KMS-11 (cell line): Measurements from ENCODE around the gene NFE2L3.

ENCODE experiments used
- H2AFZ ChIP-seq: fragments of 200-600 bp; sonication (generic); 2 replicates; pipeline ENCODE4 v1.6.1; 2016; ENCODE audit warnings: antibody characterized with exemption, mixed run types, low read depth
- H3K27ac ChIP-seq: fragments of 200-600 bp; sonication (generic); 2 replicates; pipeline ENCODE4 v1.6.1; 2016; ENCODE audit warnings: mild to moderate bottlenecking, mixed run types
- H3K27me3 ChIP-seq: fragments of 200-600 bp; sonication (generic); 2 replicates; pipeline ENCODE4 v1.6.1; 2017; ENCODE audit warnings: mild to moderate bottlenecking, low read depth, mixed run types, moderate library complexity; ENCODE audit not compliant: insufficient read depth
- H3K36me3 ChIP-seq: fragments of 200-600 bp; sonication (generic); 2 replicates; pipeline ENCODE4 v1.6.1; 2017; ENCODE audit warnings: mild to moderate bottlenecking, mixed run types; ENCODE audit not compliant: insufficient read depth
- H3K4me1 ChIP-seq: fragments of 200-600 bp; sonication (generic); 2 replicates; pipeline ENCODE4 v1.6.1; 2016; ENCODE audit warnings: mild to moderate bottlenecking, low read depth, mixed run types; ENCODE audit not compliant: poor library complexity, severe bottlenecking
- H3K4me2 ChIP-seq: fragments of 200-600 bp; sonication (generic); 2 replicates; pipeline ENCODE4 v1.7.0; 2016; ENCODE audit warnings: mild to moderate bottlenecking, mixed run types
- H3K4me3 ChIP-seq: fragments of 200-600 bp; sonication (generic); IDR thresholded peaks from 2 replicates; pipeline ENCODE4 v1.6.1; 2017; ENCODE audit warnings: low read depth, low read length, mixed read lengths; ENCODE audit not compliant: insufficient read depth
- H3K79me2 ChIP-seq: fragments of 200-600 bp; sonication (generic); 2 replicates; pipeline ENCODE4 v1.6.1; 2016; ENCODE audit warnings: low read depth, mixed run types; ENCODE audit not compliant: insufficient read depth
- H3K9ac ChIP-seq: fragments of 200-600 bp; sonication (generic); 2 replicates; pipeline ENCODE4 v1.6.1; 2016; ENCODE audit warnings: mild to moderate bottlenecking, mixed run types
- H4K20me1 ChIP-seq: fragments of 200-600 bp; sonication (generic); 2 replicates; pipeline ENCODE4 v1.6.1; 2016; ENCODE audit warnings: mild to moderate bottlenecking, mixed run types; ENCODE audit not compliant: insufficient read depth
- CTCF ChIP-seq: fragments of 200-600 bp; sonication (generic); conservative IDR thresholded peaks from 2 replicates; pipeline ENCODE4 v1.6.1; 2017; ENCODE audit warnings: low read depth, mild to moderate bottlenecking, antibody characterized with exemption, low read length, moderate library complexity, mixed read lengths

Gene NFE2L3

GRCh38 chr7:26112203-26112740 is 39.7 kb upstream of the NFE2L3 start:
- Histone ChIP-seq H2AFZ (no peak overlapping the region), H3K4me3 (no peak overlapping the region), H3K36me3 (no peaks in the 10 kb centered on the region), H3K9ac (no peak overlapping the region), H3K4me2 (no peak overlapping the region), H3K27me3 (no peaks in the 10 kb centered on the region), H3K4me1 (peaks cover 22% of the 10 kb centered on the region), H4K20me1 (no peaks in the 10 kb centered on the region), H3K79me2 (no peaks in the 10 kb centered on the region), H3K27ac (no peak overlapping the region)
- no peak for TF ChIP-seq CTCF

DNA sequence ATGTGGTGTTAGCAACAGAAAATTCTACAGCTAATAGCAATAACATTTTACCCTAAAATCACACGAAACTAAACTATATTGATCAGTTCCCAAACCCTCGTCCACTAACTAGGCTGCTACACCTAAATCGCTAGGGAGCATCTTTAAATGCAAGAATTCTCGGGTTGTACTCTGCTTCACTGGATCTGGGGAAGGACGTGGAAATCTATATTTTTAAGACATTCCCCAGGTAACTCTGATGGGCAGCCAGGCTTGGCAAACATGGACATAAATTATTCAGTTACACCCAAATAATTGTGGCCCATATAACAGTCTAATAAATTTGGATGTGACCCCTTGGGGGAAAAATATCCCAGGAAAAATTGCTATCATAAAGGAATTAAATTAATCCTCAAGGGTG is 36.3 kb upstream of the NFE2L3 start:
- Histone ChIP-seq H3K9ac (no peak overlapping the region), H3K27ac (no peak overlapping the region), H4K20me1 (no peaks in the 10 kb centered on the region), H3K4me1 (peaks cover 34% of the 10 kb centered on the region), H3K4me2 (no peak overlapping the region), H3K79me2 (no peaks in the 10 kb centered on the region), H3K4me3 (no peak overlapping the region), H3K36me3 (no peaks in the 10 kb centered on the region), H2AFZ (no peak overlapping the region), H3K27me3 (no peaks in the 10 kb centered on the region)
- TF ChIP-seq CTCF, result no peak

DNA sequence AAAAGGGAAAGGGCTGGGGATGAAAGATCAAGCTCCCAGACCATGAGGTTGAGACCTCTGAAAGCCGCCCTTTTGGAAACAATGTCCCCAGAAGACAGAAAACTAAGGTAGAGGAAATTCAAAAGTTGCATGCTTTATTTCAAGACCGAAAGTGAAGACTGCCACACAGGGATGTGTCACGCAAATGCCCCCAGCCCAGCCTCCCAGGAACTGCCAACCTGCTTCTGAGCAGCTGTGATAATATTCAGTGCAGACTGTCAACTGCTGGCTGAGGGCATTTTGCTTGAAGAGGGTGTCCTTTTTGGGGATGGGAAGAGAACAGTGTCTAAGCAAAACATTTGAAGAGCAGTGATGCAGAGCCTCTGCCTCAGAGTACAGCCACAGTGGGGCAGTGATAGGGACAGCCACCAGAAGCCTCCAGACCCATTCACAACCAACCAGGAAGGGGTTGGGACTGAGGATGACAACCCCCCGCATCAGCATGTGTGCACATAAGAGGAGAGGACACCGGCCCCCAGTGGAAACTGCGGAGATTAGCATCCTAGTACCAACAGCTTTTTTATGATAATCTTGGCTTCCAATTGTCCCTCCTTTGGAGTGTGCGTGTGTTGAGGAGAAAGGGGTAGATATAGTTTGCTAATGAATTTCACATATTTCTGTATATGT is 34.7 kb upstream of the NFE2L3 start:
- H3K9ac ChIP-seq, result peak overlapping the region; percentile 12; the same call in 1 of the 2 replicates
- peak overlapping the region; percentile 18; the same call in 1 of the 2 replicates for H3K27ac ChIP-seq
- peak; percentile 29; the same call in 1 of the 2 replicates for TF ChIP-seq CTCF
- no peaks in the 10 kb centered on the region for H3K79me2 ChIP-seq
- peak overlapping the region; percentile 87 for H2AFZ ChIP-seq
- H3K4me3 ChIP-seq, result no peak overlapping the region
- peaks cover 27% of the 10 kb centered on the region for H3K4me1 ChIP-seq
- H3K36me3 ChIP-seq, result no peaks in the 10 kb centered on the region
- H3K27me3 ChIP-seq, result no peaks in the 10 kb centered on the region
- no peaks in the 10 kb centered on the region for H4K20me1 ChIP-seq
- H3K4me2 ChIP-seq, result peak overlapping the region; percentile 86

DNA sequence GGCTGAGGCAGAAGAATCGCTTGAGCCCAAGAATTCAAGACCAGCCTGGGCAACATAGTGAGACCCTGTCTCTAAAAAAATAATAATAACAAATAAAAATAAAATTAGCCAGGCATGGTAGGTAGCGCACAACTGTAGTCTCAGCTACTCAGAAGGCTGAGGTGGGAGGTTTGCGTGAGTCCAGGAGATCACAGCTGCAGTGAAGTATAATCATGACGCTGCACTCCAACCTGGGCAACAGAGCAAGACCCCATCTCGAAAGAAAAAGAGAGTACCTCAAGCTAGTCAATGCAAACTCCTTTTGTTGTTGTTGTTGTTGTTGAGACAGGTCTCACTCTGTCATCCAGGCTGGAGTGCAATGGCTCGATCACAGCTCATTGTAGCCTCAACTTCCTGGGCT is 34.0 kb upstream of the NFE2L3 start:
- Histone ChIP-seq H2AFZ (no peak overlapping the region), H3K27ac (no peak overlapping the region), H3K4me2 (peak overlapping the region; percentile 86), H3K4me1 (peaks cover 25% of the 10 kb centered on the region), H4K20me1 (no peaks in the 10 kb centered on the region), H3K27me3 (no peaks in the 10 kb centered on the region), H3K79me2 (no peaks in the 10 kb centered on the region), H3K36me3 (no peaks in the 10 kb centered on the region), H3K4me3 (no peak overlapping the region), H3K9ac (no peak overlapping the region)
- TF ChIP-seq CTCF, result no peak
